SK-N-MC (cell line): Measurements from ENCODE around the gene BBS4.

Experiments used
- EZH2 ChIP-seq: fragments of 200-600 bp; sonication (generic); IDR thresholded peaks from one replicate; pipeline ENCODE4 v1.6.1; 2017; ENCODE audit warnings: antibody characterized with exemption
- POLR2AphosphoS5 ChIP-seq: IDR thresholded peaks from 2 replicates; pipeline ENCODE4 v1.6.1; 2012; ENCODE audit warnings: mild to moderate bottlenecking, low read depth, low read length, borderline replicate concordance

DNA sequence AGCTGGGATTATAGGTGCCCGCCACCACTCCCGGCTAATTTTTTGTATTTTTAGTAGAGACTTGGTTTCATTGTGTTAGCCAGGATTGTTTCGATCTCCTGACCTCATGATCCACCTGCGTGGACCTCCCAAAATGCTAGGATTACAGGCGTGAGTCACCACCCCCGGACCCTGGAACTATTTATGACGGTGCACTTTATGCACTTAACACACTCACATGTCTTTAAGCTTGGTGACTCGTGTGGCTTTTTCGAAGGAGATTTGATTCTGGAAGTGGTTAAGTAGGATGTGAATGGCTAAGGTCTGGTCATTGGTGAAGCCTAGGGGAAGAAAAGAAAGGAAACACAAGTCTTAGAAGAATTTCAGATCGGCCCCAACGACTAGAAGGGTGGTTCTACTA lies 20.3 kb downstream of the BBS4 start:
- TF ChIP-seq POLR2AphosphoS5: no peak
- no peak for TF ChIP-seq EZH2
